ENCODE measurements around the gene PHACTR2. TPM values are rescaled to one million over a fixed set of nuclear protein-coding genes. Genes with fewer than 3 reads are reported as not detected.
"Not testable (repeated sequence)": the region's sequence is repeated elsewhere in the genome, so short reads cannot be mapped to it uniquely, and the experiment has no call there.

PHACTR2 gene
- 10 to 100 TPM; 25.4 to 31.8 (median 26.1) TPM for total RNA-seq

DNA sequence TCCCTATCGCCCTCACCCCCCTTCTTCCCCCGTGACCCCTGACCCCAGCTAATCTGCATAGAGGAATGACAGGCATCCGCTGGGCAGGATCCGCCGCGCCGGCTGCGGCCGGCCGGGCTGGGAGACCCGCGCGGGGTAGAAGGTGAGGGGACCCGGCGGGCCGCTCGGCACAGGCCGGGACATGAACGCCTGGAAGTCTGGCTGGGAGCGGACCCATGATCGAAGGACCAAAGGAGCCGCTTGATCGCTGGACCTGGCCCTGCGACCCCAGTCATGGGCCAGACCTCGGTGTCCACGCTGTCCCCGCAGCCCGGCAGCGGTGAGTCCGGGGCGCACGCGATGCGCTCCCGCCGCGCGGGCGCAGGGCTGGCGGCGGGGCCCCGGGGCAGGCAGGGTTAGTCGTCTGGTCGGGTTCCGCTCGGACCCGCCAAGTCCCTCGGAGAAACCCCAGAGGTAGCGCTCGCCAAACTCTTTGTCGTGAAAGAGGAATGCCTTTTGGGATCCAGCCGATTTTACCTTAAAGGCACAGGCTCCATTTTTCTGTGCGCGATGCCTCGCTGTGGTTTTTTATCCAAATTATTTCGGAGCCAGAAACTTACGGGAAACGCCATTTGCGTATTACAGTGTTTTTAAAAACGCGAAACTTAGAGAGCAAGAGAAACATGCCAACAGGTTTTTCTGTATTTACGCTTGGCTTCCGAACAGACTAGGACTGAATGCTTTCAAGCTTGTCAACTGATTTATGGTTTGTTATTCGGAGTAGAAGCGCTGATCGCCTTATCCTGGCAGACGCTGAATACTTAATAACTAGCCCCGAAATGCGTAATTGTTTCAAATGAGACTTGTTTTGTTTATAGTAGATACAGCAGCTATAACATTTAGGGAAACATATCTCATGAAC, at the start of gene PHACTR2:
PHACTR2 (plus strand) TSS at position 75 of the 901 bp plus-strand sequence; CDS start at position 274, 199 bp downstream.
- peak; percentile 59 to 65 for TF ChIP-seq POLR2A (IDR thresholded peaks at IDR 0.05)
- TF ChIP-seq, protein P1, sequence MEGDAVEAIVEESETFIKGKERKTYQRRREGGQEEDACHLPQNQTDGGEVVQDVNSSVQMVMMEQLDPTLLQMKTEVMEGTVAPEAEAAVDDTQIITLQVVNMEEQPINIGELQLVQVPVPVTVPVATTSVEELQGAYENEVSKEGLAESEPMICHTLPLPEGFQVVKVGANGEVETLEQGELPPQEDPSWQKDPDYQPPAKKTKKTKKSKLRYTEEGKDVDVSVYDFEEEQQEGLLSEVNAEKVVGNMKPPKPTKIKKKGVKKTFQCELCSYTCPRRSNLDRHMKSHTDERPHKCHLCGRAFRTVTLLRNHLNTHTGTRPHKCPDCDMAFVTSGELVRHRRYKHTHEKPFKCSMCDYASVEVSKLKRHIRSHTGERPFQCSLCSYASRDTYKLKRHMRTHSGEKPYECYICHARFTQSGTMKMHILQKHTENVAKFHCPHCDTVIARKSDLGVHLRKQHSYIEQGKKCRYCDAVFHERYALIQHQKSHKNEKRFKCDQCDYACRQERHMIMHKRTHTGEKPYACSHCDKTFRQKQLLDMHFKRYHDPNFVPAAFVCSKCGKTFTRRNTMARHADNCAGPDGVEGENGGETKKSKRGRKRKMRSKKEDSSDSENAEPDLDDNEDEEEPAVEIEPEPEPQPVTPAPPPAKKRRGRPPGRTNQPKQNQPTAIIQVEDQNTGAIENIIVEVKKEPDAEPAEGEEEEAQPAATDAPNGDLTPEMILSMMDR (IDR thresholded peaks at IDR 0.05 in 4 of 5, conservative IDR thresholded peaks at IDR 0.05 in 1 of 5) = no peak
- DNase-seq (peak; percentile 50 to 58), ATAC-seq (peak; percentile 78 to 84)
- Histone ChIP-seq H3K27me3 (no peaks in the 10 kb centered on the region), H3K9me3 (no peaks in the 10 kb centered on the region), H3K4me3 (peak within 1 kb of the TSS; percentile 72 to 87 (median 78)), H3K36me3 (no peaks in the 10 kb centered on the region), H3K27ac (peak within 1 kb of the TSS; percentile 77 to 88 (median 84)), H3K4me1 (peaks cover 14 to 30% of the 10 kb centered on the region in 2 donors)
- in situ Hi-C loops (cut with MboI; ENCODE audit: low sequenced_read_pairs in 4 of 4) = no loop called here
- intact Hi-C loops (cut with DNase I; ENCODE audit: low total_unique reads) = loop anchor here (2.0 to 5.0 kb wide), 2 partner anchors 64 to 165 kb away; partner anchors contain the start of gene LTV1

GRCh38 chr6:143629104-143630080, 48.4 kb upstream of the PHACTR2 start:
- no peaks in the 10 kb centered on the region for H3K9me3 ChIP-seq

GRCh38 chr6:143631196-143631595, 46.6 kb upstream of the PHACTR2 start:
- H3K4me3 ChIP-seq; H3K27me3 ChIP-seq; H3K36me3 ChIP-seq; intact Hi-C loops (cut with DNase I; ENCODE audit: low total_unique reads); in situ Hi-C loops (cut with MboI; ENCODE audit: low sequenced_read_pairs in 4 of 4); H3K4me1 ChIP-seq; DNase-seq; H3K27ac ChIP-seq; ATAC-seq; H3K9me3 ChIP-seq: not testable (repeated sequence)

More at GRCh38 chr6:143629104-143630080, 48.4 kb upstream of the PHACTR2 start:
- Histone ChIP-seq H3K36me3 (no peaks in the 10 kb centered on the region), H3K4me1 (no peaks in the 10 kb centered on the region), H3K27me3 (no peaks in the 10 kb centered on the region), H3K4me3 (no peak overlapping the region), H3K27ac (no peak overlapping the region)
- no peak for TF ChIP-seq POLR2A (IDR thresholded peaks at IDR 0.05)
- TF ChIP-seq, protein P1 (IDR thresholded peaks at IDR 0.05 in 4 of 5, conservative IDR thresholded peaks at IDR 0.05 in 1 of 5) = no peak
- in situ Hi-C loops (cut with MboI; ENCODE audit: low sequenced_read_pairs in 4 of 4) (no loop called here), intact Hi-C loops (cut with DNase I; ENCODE audit: low total_unique reads) (no loop called here)
- ATAC-seq (no peak), DNase-seq (no peak)

DNA sequence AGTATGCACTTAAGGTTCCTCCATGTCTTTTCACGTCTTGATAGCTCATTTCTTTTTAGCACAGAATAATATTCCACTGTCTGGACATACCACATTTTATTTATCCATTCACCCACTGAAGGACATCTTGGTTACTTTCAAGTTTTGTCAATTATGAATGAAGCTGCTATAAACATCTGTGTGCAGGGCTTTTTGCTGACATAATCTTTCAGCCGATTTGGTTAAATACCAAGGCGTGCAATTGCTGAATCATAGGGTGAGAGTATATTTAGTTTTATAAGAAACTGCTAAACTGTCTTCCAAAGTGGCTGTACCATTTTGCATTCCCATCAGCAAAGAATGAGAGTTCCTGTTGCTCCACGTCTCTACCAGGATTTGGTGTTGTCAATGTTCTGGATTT, 44.9 kb upstream of the PHACTR2 start:
- no peak for ATAC-seq

More for the DNA sequence above, 44.9 kb upstream of the PHACTR2 start:
- Histone ChIP-seq H3K9me3 (no peaks in the 10 kb centered on the region), H3K27ac (no peak overlapping the region), H3K4me1 (no peaks in the 10 kb centered on the region), H3K36me3 (no peaks in the 10 kb centered on the region), H3K4me3 (no peak overlapping the region), H3K27me3 (no peaks in the 10 kb centered on the region)
- no peak for DNase-seq
- intact Hi-C loops (cut with DNase I; ENCODE audit: low total_unique reads) = no loop called here
- TF ChIP-seq, protein P1 (IDR thresholded peaks at IDR 0.05 in 4 of 5, conservative IDR thresholded peaks at IDR 0.05 in 1 of 5) = no peak
- TF ChIP-seq POLR2A (IDR thresholded peaks at IDR 0.05) = no peak
- in situ Hi-C loops (cut with MboI; ENCODE audit: low sequenced_read_pairs in 4 of 4) = no loop called here
